Measurements from ENCODE around the gene VSTM2L. TPM values are rescaled to one million over a fixed set of nuclear protein-coding genes. Genes with fewer than 3 reads are reported as not detected.

The VSTM2L gene
- total and polyA plus RNA-seq, 2 of the 13 experiments (the other 11 are each of a cell fraction or from before 2014, with no cell fraction given) = not detected

DNA sequence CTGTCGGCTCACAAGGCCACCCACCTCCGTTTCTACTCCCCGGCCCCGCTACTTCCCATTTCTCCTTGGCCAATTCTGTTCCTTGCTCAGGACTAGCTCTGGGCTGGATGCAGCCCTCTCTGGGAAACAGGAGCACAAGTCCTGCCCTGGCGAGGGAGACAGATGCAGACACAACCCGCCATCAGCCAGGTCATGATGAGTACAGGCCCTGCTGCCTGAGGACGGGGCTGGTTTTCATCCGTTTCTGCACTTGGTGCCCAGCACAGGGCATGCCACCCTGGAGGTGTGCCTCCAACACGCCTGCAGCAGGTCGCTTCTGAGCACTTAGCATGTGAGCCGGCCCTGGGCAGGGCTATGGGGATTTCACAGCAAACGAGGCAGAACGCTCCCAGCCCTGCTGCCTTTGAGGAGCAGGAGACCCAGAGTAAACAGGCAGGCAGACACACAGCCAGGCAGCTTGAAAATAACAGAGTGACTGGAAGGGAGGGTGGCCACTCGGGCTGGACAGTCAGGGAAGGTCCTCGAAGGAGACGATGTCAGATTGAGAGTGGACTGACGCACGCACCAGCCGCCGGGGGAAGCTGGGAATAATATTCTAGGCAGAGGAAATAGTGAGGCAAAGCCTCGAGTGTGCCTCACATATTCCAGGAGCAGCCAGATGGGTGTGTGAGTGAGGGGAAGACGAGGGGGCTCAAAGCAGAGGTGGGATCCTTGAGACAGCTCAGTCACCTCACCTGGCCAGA lies 21.2 kb upstream of the VSTM2L start (continued):
- TF ChIP-seq PAWR (CRISPR knock-in tag; IDR thresholded peaks at IDR 0.05; ENCODE audit: borderline replicate concordance) (no peak), ZNF761 (CRISPR knock-in tag; conservative IDR thresholded peaks at IDR 0.05) (0 out of 2 replicates have a peak, but pooled peaks have one; percentile 13), MYNN (CRISPR knock-in tag; IDR thresholded peaks at IDR 0.05; ENCODE audit: low read depth) (no peak), SNAPC2 (CRISPR knock-in tag; IDR thresholded peaks at IDR 0.05) (no peak), ZNF337 (CRISPR knock-in tag; IDR thresholded peaks at IDR 0.05; ENCODE audit: borderline replicate concordance, low read depth) (no peak), GZF1 (CRISPR knock-in tag; IDR thresholded peaks at IDR 0.05) (no peak), ZNF773 (CRISPR knock-in tag; IDR thresholded peaks at IDR 0.05; ENCODE audit: borderline replicate concordance) (no peak), ARHGAP35 (CRISPR knock-in tag; IDR thresholded peaks at IDR 0.05; ENCODE audit: borderline replicate concordance) (no peak), TAF15 (IDR thresholded peaks at IDR 0.05; ENCODE audit: low read depth, low read length, poor library complexity, severe bottlenecking) (no peak), ZBTB7A (CRISPR knock-in tag; IDR thresholded peaks at IDR 0.05) (peak; percentile 75; the same call in 1 of the 2 replicates), ZNF674 (CRISPR knock-in tag; IDR thresholded peaks at IDR 0.05; ENCODE audit: low read depth) (no peak), ZSCAN9 (CRISPR knock-in tag; IDR thresholded peaks at IDR 0.05; ENCODE audit: borderline replicate concordance) (no peak), PPARG (CRISPR knock-in tag; conservative IDR thresholded peaks at IDR 0.05) (no peak)
- TF ChIP-seq, protein P1, sequence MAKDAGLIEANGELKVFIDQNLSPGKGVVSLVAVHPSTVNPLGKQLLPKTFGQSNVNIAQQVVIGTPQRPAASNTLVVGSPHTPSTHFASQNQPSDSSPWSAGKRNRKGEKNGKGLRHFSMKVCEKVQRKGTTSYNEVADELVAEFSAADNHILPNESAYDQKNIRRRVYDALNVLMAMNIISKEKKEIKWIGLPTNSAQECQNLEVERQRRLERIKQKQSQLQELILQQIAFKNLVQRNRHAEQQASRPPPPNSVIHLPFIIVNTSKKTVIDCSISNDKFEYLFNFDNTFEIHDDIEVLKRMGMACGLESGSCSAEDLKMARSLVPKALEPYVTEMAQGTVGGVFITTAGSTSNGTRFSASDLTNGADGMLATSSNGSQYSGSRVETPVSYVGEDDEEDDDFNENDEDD (CRISPR knock-in tag; IDR thresholded peaks at IDR 0.05; ENCODE audit: borderline replicate concordance) = no peak
- TF ChIP-seq, protein P2, sequence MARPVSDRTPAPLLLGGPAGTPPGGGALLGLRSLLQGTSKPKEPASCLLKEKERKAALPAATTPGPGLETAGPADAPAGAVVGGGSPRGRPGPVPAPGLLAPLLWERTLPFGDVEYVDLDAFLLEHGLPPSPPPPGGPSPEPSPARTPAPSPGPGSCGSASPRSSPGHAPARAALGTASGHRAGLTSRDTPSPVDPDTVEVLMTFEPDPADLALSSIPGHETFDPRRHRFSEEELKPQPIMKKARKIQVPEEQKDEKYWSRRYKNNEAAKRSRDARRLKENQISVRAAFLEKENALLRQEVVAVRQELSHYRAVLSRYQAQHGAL (CRISPR knock-in tag; IDR thresholded peaks at IDR 0.05; ENCODE audit: not compliant biosample characterization) = no peak
- TF ChIP-seq, protein P3, sequence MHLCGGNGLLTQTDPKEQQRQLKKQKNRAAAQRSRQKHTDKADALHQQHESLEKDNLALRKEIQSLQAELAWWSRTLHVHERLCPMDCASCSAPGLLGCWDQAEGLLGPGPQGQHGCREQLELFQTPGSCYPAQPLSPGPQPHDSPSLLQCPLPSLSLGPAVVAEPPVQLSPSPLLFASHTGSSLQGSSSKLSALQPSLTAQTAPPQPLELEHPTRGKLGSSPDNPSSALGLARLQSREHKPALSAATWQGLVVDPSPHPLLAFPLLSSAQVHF (CRISPR knock-in tag; IDR thresholded peaks at IDR 0.05) = 0 out of 2 replicates have a peak, but pooled peaks have one; percentile 63
- TF ChIP-seq, protein P4, sequence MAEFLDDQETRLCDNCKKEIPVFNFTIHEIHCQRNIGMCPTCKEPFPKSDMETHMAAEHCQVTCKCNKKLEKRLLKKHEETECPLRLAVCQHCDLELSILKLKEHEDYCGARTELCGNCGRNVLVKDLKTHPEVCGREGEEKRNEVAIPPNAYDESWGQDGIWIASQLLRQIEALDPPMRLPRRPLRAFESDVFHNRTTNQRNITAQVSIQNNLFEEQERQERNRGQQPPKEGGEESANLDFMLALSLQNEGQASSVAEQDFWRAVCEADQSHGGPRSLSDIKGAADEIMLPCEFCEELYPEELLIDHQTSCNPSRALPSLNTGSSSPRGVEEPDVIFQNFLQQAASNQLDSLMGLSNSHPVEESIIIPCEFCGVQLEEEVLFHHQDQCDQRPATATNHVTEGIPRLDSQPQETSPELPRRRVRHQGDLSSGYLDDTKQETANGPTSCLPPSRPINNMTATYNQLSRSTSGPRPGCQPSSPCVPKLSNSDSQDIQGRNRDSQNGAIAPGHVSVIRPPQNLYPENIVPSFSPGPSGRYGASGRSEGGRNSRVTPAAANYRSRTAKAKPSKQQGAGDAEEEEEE (CRISPR knock-in tag; IDR thresholded peaks at IDR 0.05; ENCODE audit: borderline replicate concordance) = no peak
- TF ChIP-seq, protein P5, sequence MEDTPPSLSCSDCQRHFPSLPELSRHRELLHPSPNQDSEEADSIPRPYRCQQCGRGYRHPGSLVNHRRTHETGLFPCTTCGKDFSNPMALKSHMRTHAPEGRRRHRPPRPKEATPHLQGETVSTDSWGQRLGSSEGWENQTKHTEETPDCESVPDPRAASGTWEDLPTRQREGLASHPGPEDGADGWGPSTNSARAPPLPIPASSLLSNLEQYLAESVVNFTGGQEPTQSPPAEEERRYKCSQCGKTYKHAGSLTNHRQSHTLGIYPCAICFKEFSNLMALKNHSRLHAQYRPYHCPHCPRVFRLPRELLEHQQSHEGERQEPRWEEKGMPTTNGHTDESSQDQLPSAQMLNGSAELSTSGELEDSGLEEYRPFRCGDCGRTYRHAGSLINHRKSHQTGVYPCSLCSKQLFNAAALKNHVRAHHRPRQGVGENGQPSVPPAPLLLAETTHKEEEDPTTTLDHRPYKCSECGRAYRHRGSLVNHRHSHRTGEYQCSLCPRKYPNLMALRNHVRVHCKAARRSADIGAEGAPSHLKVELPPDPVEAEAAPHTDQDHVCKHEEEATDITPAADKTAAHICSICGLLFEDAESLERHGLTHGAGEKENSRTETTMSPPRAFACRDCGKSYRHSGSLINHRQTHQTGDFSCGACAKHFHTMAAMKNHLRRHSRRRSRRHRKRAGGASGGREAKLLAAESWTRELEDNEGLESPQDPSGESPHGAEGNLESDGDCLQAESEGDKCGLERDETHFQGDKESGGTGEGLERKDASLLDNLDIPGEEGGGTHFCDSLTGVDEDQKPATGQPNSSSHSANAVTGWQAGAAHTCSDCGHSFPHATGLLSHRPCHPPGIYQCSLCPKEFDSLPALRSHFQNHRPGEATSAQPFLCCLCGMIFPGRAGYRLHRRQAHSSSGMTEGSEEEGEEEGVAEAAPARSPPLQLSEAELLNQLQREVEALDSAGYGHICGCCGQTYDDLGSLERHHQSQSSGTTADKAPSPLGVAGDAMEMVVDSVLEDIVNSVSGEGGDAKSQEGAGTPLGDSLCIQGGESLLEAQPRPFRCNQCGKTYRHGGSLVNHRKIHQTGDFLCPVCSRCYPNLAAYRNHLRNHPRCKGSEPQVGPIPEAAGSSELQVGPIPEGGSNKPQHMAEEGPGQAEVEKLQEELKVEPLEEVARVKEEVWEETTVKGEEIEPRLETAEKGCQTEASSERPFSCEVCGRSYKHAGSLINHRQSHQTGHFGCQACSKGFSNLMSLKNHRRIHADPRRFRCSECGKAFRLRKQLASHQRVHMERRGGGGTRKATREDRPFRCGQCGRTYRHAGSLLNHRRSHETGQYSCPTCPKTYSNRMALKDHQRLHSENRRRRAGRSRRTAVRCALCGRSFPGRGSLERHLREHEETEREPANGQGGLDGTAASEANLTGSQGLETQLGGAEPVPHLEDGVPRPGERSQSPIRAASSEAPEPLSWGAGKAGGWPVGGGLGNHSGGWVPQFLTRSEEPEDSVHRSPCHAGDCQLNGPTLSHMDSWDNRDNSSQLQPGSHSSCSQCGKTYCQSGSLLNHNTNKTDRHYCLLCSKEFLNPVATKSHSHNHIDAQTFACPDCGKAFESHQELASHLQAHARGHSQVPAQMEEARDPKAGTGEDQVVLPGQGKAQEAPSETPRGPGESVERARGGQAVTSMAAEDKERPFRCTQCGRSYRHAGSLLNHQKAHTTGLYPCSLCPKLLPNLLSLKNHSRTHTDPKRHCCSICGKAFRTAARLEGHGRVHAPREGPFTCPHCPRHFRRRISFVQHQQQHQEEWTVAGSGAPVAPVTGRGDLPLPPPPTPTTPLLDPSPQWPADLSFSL (CRISPR knock-in tag; IDR thresholded peaks at IDR 0.05) = no peak

Measured in HepG2 (cell line).